H9 (cell line): ENCODE results near the gene ZNF283. TPM values are rescaled to one million over a fixed set of nuclear protein-coding genes. Genes with fewer than 3 reads are reported as not detected.

Source experiments
- DNase-seq: peaks from one replicate; pipeline ENCODE4 v3.0.0-alpha.2; 2017
- H2AFZ ChIP-seq: one replicate; pipeline ENCODE4 v1.6.1; 2013; ENCODE audit warnings: mild to moderate bottlenecking, low read length, control low read depth, moderate library complexity
- H2AK5ac ChIP-seq: 2 replicates; pipeline ENCODE4 v1.6.1; 2013; ENCODE audit warnings: low read length, control low read depth, mixed read lengths; ENCODE audit not compliant: insufficient read length
- H2BK120ac ChIP-seq: one replicate; pipeline ENCODE4 v1.6.1; 2013; ENCODE audit warnings: low read depth, mild to moderate bottlenecking, low read length, control low read depth, inconsistent platforms; ENCODE audit not compliant: poor library complexity, severe bottlenecking
- H2BK12ac ChIP-seq: 2 replicates; pipeline ENCODE4 v1.6.1; 2013; ENCODE audit warnings: low read length, control low read depth, mixed read lengths, low read depth; ENCODE audit not compliant: insufficient read length
- H2BK15ac ChIP-seq: 2 replicates; pipeline ENCODE4 v1.6.1; 2013; ENCODE audit warnings: low read depth, low read length, control low read depth
- H2BK20ac ChIP-seq: one replicate; pipeline ENCODE4 v1.6.1; 2013; ENCODE audit warnings: low read depth, mild to moderate bottlenecking, low read length, control low read depth, inconsistent platforms; ENCODE audit not compliant: poor library complexity, severe bottlenecking
- H2BK5ac ChIP-seq: 2 replicates; pipeline ENCODE4 v1.6.1; 2013; ENCODE audit warnings: low read length, control low read depth, mixed read lengths; ENCODE audit not compliant: insufficient read length
- H3K14ac ChIP-seq: 2 replicates; pipeline ENCODE4 v1.6.1; 2013; ENCODE audit warnings: low read length, control low read depth; ENCODE audit not compliant: insufficient read depth
- H3K18ac ChIP-seq: 2 replicates; pipeline ENCODE4 v1.6.1; 2013; ENCODE audit warnings: low read depth, mild to moderate bottlenecking, mixed read lengths, low read length, control low read depth; ENCODE audit not compliant: insufficient read length
- H3K23ac ChIP-seq: 2 replicates; pipeline ENCODE4 v1.6.1; 2013; ENCODE audit warnings: low read length, control low read depth, mixed read lengths, low read depth; ENCODE audit not compliant: insufficient read length
- H3K23me2 ChIP-seq: 2 replicates; pipeline ENCODE4 v1.6.1; 2013; ENCODE audit warnings: low read depth, mild to moderate bottlenecking, mixed read lengths, low read length, control low read depth; ENCODE audit not compliant: insufficient read length, poor library complexity, severe bottlenecking
- H3K27ac ChIP-seq: 2 replicates; pipeline ENCODE4 v1.5.1; 2013; ENCODE audit warnings: low read length, control low read depth, mixed read lengths, low read depth; ENCODE audit not compliant: insufficient read length
- H3K27me3 ChIP-seq: 2 replicates; pipeline ENCODE4 v1.6.1; 2013; ENCODE audit warnings: low read length, control low read depth, inconsistent platforms; ENCODE audit not compliant: insufficient read depth
- H3K4ac ChIP-seq: 2 replicates; pipeline ENCODE4 v1.6.1; 2013; ENCODE audit warnings: low read depth, mild to moderate bottlenecking, control low read depth, inconsistent platforms, low read length, moderate library complexity
- H3K4me1 ChIP-seq: 2 replicates; pipeline ENCODE4 v1.6.1; 2013; ENCODE audit warnings: low read length, control low read depth, inconsistent platforms; ENCODE audit not compliant: insufficient read depth
- H3K4me2 ChIP-seq: 2 replicates; pipeline ENCODE4 v1.6.1; 2013; ENCODE audit warnings: low read length, control low read depth, mixed read lengths; ENCODE audit not compliant: insufficient read length, insufficient read depth
- H3K56ac ChIP-seq: 2 replicates; pipeline ENCODE4 v1.6.1; 2013; ENCODE audit warnings: low read depth, mild to moderate bottlenecking, mixed read lengths, low read length, control low read depth; ENCODE audit not compliant: insufficient read length
- H3K79me1 ChIP-seq: 2 replicates; pipeline ENCODE4 v1.6.1; 2013; ENCODE audit warnings: low read depth, mild to moderate bottlenecking, moderate library complexity, low read length, control low read depth, inconsistent platforms; ENCODE audit not compliant: insufficient read depth, poor library complexity, severe bottlenecking
- H3K79me2 ChIP-seq: 2 replicates; pipeline ENCODE4 v1.6.1; 2013; ENCODE audit warnings: low read length, control low read depth, inconsistent platforms; ENCODE audit not compliant: insufficient read depth
- H3K9ac ChIP-seq: 2 replicates; pipeline ENCODE4 v1.6.1; 2013; ENCODE audit warnings: low read length, control low read depth, mixed read lengths; ENCODE audit not compliant: insufficient read length; ENCODE audit errors: extremely low read depth
- H3K9me3 ChIP-seq: one replicate; pipeline ENCODE4 v1.6.1; 2013; ENCODE audit warnings: low read depth, low read length, inconsistent platforms; ENCODE audit not compliant: control insufficient read depth
- H3T11ph ChIP-seq: one replicate; pipeline ENCODE4 v1.6.1; 2013; ENCODE audit warnings: mild to moderate bottlenecking, low read length, control low read depth, inconsistent platforms
- H4K20me1 ChIP-seq: one replicate; pipeline ENCODE4 v1.6.1; 2013; ENCODE audit not compliant: control insufficient read depth, insufficient read length, insufficient read depth
- H4K5ac ChIP-seq: 2 replicates; pipeline ENCODE4 v1.6.1; 2013; ENCODE audit warnings: low read depth, mild to moderate bottlenecking, mixed read lengths, low read length, control low read depth; ENCODE audit not compliant: insufficient read length
- H4K8ac ChIP-seq: replicated peaks from 2 replicates; pipeline ENCODE4 v1.6.1; 2013; ENCODE audit warnings: low read length, control low read depth, mixed read lengths, low read depth; ENCODE audit not compliant: insufficient read length
- H4K91ac ChIP-seq: 2 replicates; pipeline ENCODE4 v1.6.1; 2013; ENCODE audit warnings: low read depth, mild to moderate bottlenecking, moderate library complexity, mixed read lengths, low read length, control low read depth; ENCODE audit not compliant: insufficient read length
- H3K27ac Mint-ChIP-seq, 3 experiments: 2 replicates in 2 of 3; 3 replicates in 1 of 3; pipeline ENCODE4 v1.8.0; 2020 to 2021; ENCODE audit warnings: mixed read lengths in 3 of 3, mild to moderate bottlenecking in 1 of 3, moderate library complexity in 1 of 3
- H3K27me3 Mint-ChIP-seq: 2 replicates; pipeline ENCODE4 v1.8.0; 2021; ENCODE audit warnings: low read depth, mild to moderate bottlenecking, moderate library complexity, mixed read lengths
- H3K36me3 Mint-ChIP-seq, 3 experiments: 2 replicates in 2 of 3; 3 replicates in 1 of 3; pipeline ENCODE4 v1.8.0; 2020 to 2021; ENCODE audit warnings: low read depth in 3 of 3, mixed read lengths in 3 of 3; ENCODE audit not compliant: insufficient read depth in 1 of 3
- H3K4me1 Mint-ChIP-seq, 2 experiments: 2 replicates each; pipeline ENCODE4 v1.8.0; 2020; ENCODE audit warnings: mixed read lengths in 2 of 2
- H3K4me3 Mint-ChIP-seq, 2 experiments: 2 replicates in 1 of 2; 3 replicates in 1 of 2; pipeline ENCODE4 v1.8.0; 2020 to 2021; ENCODE audit warnings: mild to moderate bottlenecking in 2 of 2, mixed read lengths in 2 of 2, moderate library complexity in 1 of 2
- H3K9me3 Mint-ChIP-seq, 2 experiments: 2 replicates in 1 of 2; 3 replicates in 1 of 2; pipeline ENCODE4 v1.8.0; 2020; ENCODE audit warnings: mild to moderate bottlenecking in 2 of 2, mixed read lengths in 2 of 2, moderate library complexity in 1 of 2
- WGBS: extraction: QIAGEN DNeasy Blood & Tissue Kit; methylation state at CpG from one replicate; pipeline ENCODE4 v1.1.7; 2013; ENCODE audit warnings: missing lambda C conversion rate, low lambda C conversion rate, mixed read lengths; ENCODE audit not compliant: insufficient read length; ENCODE audit errors: extremely low coverage; 5-methylcytosine and 5-hydroxymethylcytosine counted together
- total RNA-seq: library from RNA; stranded (reverse); gene quantifications from 2 replicates; pipeline ENCODE4 v1.2.1, GENCODE V29; 2021
- TF ChIP-seq, protein P1 (sequence below): fragments of 200-600 bp; sonication (generic); conservative IDR thresholded peaks from 3 replicates; pipeline ENCODE4 v1.8.0; 2021; ENCODE audit warnings: antibody characterized with exemption, mild to moderate bottlenecking

The ZNF283 gene
- total RNA-seq, 1 experiment from 2014 or later = 10.4 TPM

DNA sequence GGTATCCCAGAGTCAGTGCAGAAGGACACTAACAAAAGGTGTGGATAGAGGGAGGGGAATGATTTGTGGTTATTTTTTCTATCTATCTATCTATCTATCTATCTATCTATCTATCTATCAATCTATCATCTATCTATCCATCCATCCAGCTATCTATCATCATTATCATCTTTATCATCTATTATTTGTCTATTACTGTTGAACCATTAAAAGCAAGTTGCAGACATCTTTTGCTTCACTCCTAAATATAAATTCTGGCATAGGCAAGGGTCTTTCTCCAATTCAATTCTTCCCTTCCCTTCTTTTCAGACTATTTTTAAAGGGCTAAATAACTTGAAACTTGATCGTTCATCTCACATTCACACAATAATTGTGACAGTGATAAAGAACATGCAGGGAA, 14.9 kb upstream of the ZNF283 start:
- no peaks in the 10 kb centered on the region for H3K23me2 ChIP-seq
- DNase-seq = no peak
- no peak overlapping the region for H2AK5ac ChIP-seq
- WGBS = no CpG with 5 or more reads among the region's 1 CpG
- no peak overlapping the region for H4K91ac ChIP-seq
- no peak overlapping the region for H2BK15ac ChIP-seq
- H3K27me3 Mint-ChIP-seq = peaks cover 28% of the 10 kb centered on the region
- H3K79me2 ChIP-seq = no peaks in the 10 kb centered on the region
- H3K4me1 ChIP-seq = no peaks in the 10 kb centered on the region
- H4K5ac ChIP-seq = no peak overlapping the region
- H3K9ac ChIP-seq = no peak overlapping the region
- H3K4me3 Mint-ChIP-seq = no peak overlapping the region
- H3K4me2 ChIP-seq = no peak overlapping the region
- H3K23ac ChIP-seq = no peak overlapping the region
- peaks cover 0 to 2% of the 10 kb centered on the region in 2 experiments; a peak in 2 of 4 replicates for H3K4me1 Mint-ChIP-seq
- no peak overlapping the region for H3K14ac ChIP-seq
- H3K27ac ChIP-seq = no peak overlapping the region
- no peak overlapping the region for H3K4ac ChIP-seq
- no peak overlapping the region for H2BK5ac ChIP-seq
- H2BK20ac ChIP-seq = no peak overlapping the region
- TF ChIP-seq, protein P1, sequence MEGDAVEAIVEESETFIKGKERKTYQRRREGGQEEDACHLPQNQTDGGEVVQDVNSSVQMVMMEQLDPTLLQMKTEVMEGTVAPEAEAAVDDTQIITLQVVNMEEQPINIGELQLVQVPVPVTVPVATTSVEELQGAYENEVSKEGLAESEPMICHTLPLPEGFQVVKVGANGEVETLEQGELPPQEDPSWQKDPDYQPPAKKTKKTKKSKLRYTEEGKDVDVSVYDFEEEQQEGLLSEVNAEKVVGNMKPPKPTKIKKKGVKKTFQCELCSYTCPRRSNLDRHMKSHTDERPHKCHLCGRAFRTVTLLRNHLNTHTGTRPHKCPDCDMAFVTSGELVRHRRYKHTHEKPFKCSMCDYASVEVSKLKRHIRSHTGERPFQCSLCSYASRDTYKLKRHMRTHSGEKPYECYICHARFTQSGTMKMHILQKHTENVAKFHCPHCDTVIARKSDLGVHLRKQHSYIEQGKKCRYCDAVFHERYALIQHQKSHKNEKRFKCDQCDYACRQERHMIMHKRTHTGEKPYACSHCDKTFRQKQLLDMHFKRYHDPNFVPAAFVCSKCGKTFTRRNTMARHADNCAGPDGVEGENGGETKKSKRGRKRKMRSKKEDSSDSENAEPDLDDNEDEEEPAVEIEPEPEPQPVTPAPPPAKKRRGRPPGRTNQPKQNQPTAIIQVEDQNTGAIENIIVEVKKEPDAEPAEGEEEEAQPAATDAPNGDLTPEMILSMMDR = no peak
- no peak overlapping the region for H3K18ac ChIP-seq
- no peak overlapping the region for H3K56ac ChIP-seq
- peaks cover 5 to 12% of the 10 kb centered on the region in 2 experiments; a peak in 4 of 5 replicates for H3K9me3 Mint-ChIP-seq
- H2BK120ac ChIP-seq = no peak overlapping the region
- no peak overlapping the region for H2BK12ac ChIP-seq
- no peak overlapping the region for H4K8ac ChIP-seq
- no peak overlapping the region for H3T11ph ChIP-seq
- H3K9me3 ChIP-seq = no peaks in the 10 kb centered on the region
- H3K27me3 ChIP-seq = no peaks in the 10 kb centered on the region
- no peaks in the 10 kb centered on the region for H3K36me3 Mint-ChIP-seq
- no peaks in the 10 kb centered on the region for H4K20me1 ChIP-seq
- no peak overlapping the region for H2AFZ ChIP-seq
- H3K27ac Mint-ChIP-seq = no peak overlapping the region
- H3K79me1 ChIP-seq = no peaks in the 10 kb centered on the region
